Measurements from ENCODE around the gene COQ10B.

GRCh38 chr2:197455428-197455827 lies 2.1 kb downstream of the COQ10B start:
- TF ChIP-seq POLR2A (IDR thresholded peaks at IDR 0.05; ENCODE audit: low read depth, low read length): no peak
- TF ChIP-seq, protein P1, sequence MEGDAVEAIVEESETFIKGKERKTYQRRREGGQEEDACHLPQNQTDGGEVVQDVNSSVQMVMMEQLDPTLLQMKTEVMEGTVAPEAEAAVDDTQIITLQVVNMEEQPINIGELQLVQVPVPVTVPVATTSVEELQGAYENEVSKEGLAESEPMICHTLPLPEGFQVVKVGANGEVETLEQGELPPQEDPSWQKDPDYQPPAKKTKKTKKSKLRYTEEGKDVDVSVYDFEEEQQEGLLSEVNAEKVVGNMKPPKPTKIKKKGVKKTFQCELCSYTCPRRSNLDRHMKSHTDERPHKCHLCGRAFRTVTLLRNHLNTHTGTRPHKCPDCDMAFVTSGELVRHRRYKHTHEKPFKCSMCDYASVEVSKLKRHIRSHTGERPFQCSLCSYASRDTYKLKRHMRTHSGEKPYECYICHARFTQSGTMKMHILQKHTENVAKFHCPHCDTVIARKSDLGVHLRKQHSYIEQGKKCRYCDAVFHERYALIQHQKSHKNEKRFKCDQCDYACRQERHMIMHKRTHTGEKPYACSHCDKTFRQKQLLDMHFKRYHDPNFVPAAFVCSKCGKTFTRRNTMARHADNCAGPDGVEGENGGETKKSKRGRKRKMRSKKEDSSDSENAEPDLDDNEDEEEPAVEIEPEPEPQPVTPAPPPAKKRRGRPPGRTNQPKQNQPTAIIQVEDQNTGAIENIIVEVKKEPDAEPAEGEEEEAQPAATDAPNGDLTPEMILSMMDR (conservative IDR thresholded peaks at IDR 0.05; ENCODE audit: low read depth, low read length): no peak
- no peak for TF ChIP-seq RFX5 (IDR thresholded peaks at IDR 0.05; ENCODE audit: low read depth, low read length)
- TF ChIP-seq, protein P2, sequence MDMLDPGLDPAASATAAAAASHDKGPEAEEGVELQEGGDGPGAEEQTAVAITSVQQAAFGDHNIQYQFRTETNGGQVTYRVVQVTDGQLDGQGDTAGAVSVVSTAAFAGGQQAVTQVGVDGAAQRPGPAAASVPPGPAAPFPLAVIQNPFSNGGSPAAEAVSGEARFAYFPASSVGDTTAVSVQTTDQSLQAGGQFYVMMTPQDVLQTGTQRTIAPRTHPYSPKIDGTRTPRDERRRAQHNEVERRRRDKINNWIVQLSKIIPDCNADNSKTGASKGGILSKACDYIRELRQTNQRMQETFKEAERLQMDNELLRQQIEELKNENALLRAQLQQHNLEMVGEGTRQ (IDR thresholded peaks at IDR 0.05; ENCODE audit: low read depth, low read length): no peak
- TF ChIP-seq CEBPB (IDR thresholded peaks at IDR 0.05; ENCODE audit: low read depth, low read length): no peak

All from IMR-90 (cell line).